ENCODE results near the gene IRF9. TPM values are rescaled to one million over a fixed set of nuclear protein-coding genes. Genes with fewer than 3 reads are reported as not detected.

IRF9 gene
- total RNA-seq, 2 experiments from 2014 or later: 35.1 to 39.1 TPM

GRCh38 chr14:24204163-24205146, 43.4 kb downstream of the IRF9 start:
- H3K36me3 ChIP-seq (ENCODE audit: insufficient read depth, low read length): peaks cover 93% of the 10 kb centered on the region

GRCh38 chr14:24206260-24207103, 45.4 kb downstream of the IRF9 start:
- Histone ChIP-seq H3K9me2 (ENCODE audit: insufficient read depth, low read length) (no peaks in the 10 kb centered on the region), H3K27ac (ENCODE audit: low read depth, low read length, poor library complexity, severe bottlenecking) (no peak overlapping the region), H3K4me2 (ENCODE audit: low read length) (no peak overlapping the region), H3K4me3 (ENCODE audit: low read depth, low read length, poor library complexity, severe bottlenecking) (no peak overlapping the region), H3K36me3 (ENCODE audit: insufficient read depth, low read length) (peaks cover 95% of the 10 kb centered on the region), H3K79me2 (ENCODE audit: insufficient read depth, low read depth, low read length) (peaks cover 2% of the 10 kb centered on the region; the same call in 1 of the 2 replicates), H3K9me3 (ENCODE audit: low read length) (peaks cover 7% of the 10 kb centered on the region; the same call in 1 of the 2 replicates), H2AFZ (ENCODE audit: low read length) (no peak overlapping the region), H4K20me1 (ENCODE audit: insufficient read depth, low read length) (no peaks in the 10 kb centered on the region), H3K4me1 (ENCODE audit: insufficient read depth, low read length, poor library complexity, severe bottlenecking) (peaks cover 5% of the 10 kb centered on the region)
- no peak for DNase-seq (ENCODE audit: low spot score)
- ChIA-PET POLR2A (interaction anchor here (0.9 kb wide), 1 partner anchor 8 kb away, joined by 5 read pairs; no protein-coding TSS in a partner anchor), CTCF (ENCODE audit: unreplicated experiment) (no interaction called here)
- intact Hi-C loops (cut with micrococcal nuclease; ENCODE audit: unreplicated experiment): no loop called here
- TF ChIP-seq EZH2phosphoT487 (IDR thresholded peaks at IDR 0.05; ENCODE audit: borderline replicate concordance, low read depth, low read length) (no peak), CTCF (conservative IDR thresholded peaks at IDR 0.05; ENCODE audit: low read length) (no peak)
- BruUV-seq (replicated peaks): no TSS peak

More at GRCh38 chr14:24204163-24205146, 43.4 kb downstream of the IRF9 start:
- Histone ChIP-seq H2AFZ (ENCODE audit: low read length) (no peak overlapping the region), H3K79me2 (ENCODE audit: insufficient read depth, low read depth, low read length) (no peaks in the 10 kb centered on the region), H4K20me1 (ENCODE audit: insufficient read depth, low read length) (no peaks in the 10 kb centered on the region), H3K27ac (ENCODE audit: low read depth, low read length, poor library complexity, severe bottlenecking) (no peak overlapping the region), H3K9me3 (ENCODE audit: low read length) (peaks cover 11% of the 10 kb centered on the region; the same call in 1 of the 2 replicates), H3K4me1 (ENCODE audit: insufficient read depth, low read length, poor library complexity, severe bottlenecking) (peaks cover 5% of the 10 kb centered on the region), H3K9me2 (ENCODE audit: insufficient read depth, low read length) (no peaks in the 10 kb centered on the region), H3K4me3 (ENCODE audit: low read depth, low read length, poor library complexity, severe bottlenecking) (no peak overlapping the region), H3K4me2 (ENCODE audit: low read length) (no peak overlapping the region)
- CTCF ChIA-PET (ENCODE audit: unreplicated experiment): no interaction called here
- no TSS peak for BruUV-seq (replicated peaks)
- no peak for DNase-seq (ENCODE audit: low spot score)
- TF ChIP-seq CTCF (conservative IDR thresholded peaks at IDR 0.05; ENCODE audit: low read length) (no peak), EZH2phosphoT487 (IDR thresholded peaks at IDR 0.05; ENCODE audit: borderline replicate concordance, low read depth, low read length) (no peak)
- intact Hi-C loops (cut with micrococcal nuclease; ENCODE audit: unreplicated experiment): no loop called here
- POLR2A ChIA-PET: no interaction called here

All from OCI-LY7 (cell line).